Melanocyte of skin (primary cell): ENCODE results near the gene C4BPA. TPM values are rescaled to one million over a fixed set of nuclear protein-coding genes. Genes with fewer than 3 reads are reported as not detected.

Experiments
- small RNA-seq, 2 donors: library from RNA; depleted of rRNA; stranded (forward); fragments of <200 nt; gene quantifications; one replicate each; pipeline ENCODE3, GENCODE V24; 2012
- total RNA-seq, 2 donors: library from RNA; depleted of rRNA; stranded (reverse); fragments of >200 nt; gene quantifications; 2 replicates each; pipeline ENCODE4 v1.2.3, GENCODE V29; 2012

Gene C4BPA
- total RNA-seq: not detected

DNA sequence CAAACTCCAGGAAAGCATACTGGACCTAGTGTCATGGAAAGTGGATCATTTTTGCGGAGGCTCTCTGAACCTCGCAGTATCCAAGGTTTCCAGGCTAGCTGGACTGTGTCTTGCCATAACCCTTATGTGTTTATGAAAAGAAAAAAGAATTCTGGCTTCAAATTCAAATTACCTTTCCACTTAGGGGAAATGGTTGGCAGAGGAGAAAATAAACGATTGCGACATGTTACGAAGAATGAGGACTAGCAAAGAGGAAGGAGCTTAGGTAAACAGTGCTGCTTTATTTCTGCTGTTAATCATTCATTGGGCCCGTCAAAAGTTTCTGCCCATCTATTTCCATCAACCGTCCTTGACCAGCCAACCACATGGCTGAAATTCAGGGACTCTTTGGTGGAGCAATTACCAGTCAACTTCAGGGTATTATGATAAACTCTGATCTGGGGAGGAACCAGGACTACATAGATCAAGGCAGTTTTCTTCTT is at the start of gene C4BPA:
TSS of gene C4BPA (plus strand) at position 342 of the 482 bp plus-strand sequence. CDS start 8,793 bp downstream, outside the sequence.

DNA sequence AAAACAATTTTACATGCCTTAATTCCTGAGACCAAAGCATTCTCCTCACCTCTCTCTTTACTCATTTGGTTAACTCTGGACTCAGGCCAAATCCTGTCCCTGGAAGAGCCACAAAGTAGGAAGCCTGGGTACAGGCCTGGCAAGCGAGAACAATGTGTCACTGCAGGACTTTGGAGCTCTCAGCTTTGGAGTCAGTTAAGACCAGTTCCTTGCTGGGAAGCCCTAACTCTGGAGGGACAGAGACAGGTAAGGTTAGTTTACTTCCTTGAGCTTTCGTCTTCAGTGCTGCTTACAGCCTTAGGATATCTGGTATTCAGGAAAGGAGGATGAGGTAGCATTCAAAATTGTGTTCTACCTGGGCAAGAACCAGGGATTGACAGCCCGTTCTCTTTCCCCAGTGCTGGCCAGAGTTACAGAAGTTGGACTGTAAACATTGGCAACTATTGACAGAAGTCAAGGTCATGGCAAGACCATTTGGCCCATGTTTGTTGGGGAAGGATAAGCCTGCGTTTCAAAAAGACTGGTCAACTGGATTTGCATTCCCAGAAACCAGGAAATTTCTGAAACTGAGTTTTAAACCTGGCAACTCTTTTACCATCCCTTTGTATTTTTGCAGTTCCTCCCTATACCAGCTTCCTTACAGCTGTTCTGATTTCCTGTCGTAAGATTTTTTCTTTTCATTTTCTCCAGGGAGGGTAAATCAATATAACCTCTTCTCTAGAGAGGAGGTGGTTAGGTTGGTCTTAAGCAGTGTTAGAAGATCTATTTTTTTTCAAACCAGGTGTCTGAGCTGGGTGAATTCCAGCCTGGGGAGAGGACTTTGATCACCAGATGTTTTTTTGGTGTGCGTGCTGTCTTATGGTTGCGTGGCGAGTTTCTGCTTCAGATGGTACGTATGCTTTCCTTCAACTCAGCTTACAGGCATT is 15.1 kb upstream of the C4BPA start, which contains the start of gene C4BPB:
TSS of gene C4BPB (plus strand) at position 160 of the 926 bp plus-strand sequence. CDS start at position 832, 672 bp downstream.

Small RNAs within 50 kb of the gene (small RNA-seq; reads per million reads assigned to genes)
- gene AL445493.1: 0 reads per million in 2 donors

Other genes with a start within 250 kb of the C4BPA start
- gene IL20, start 238.6 kb upstream of the C4BPA start, total RNA-seq: under 1 TPM in 1 of 2 donors, not detected in 1; 0.34 TPM
- gene IL24, start 206.8 kb upstream of the C4BPA start, total RNA-seq: 10 to 100 TPM in 1 of 2 donors, 1 to 10 TPM in 1; 9.6 to 56.6 TPM
- gene FCMR, start 182.3 kb upstream of the C4BPA start, total RNA-seq: 10 to 100 TPM in 1 of 2 donors, 1 to 10 TPM in 1; 4.5 to 11.0 TPM
- gene PIGR, start 157.8 kb upstream of the C4BPA start, total RNA-seq: not detected
- not detected for gene FCAMR, start 133.8 kb upstream of the C4BPA start, total RNA-seq
- gene C1orf116, start 71.5 kb upstream of the C4BPA start, total RNA-seq: under 1 TPM in 1 of 2 donors, not detected in 1; under 0.01 TPM
- gene YOD1, start 53.0 kb upstream of the C4BPA start, total RNA-seq: 10 to 100 TPM in 1 of 2 donors, 1 to 10 TPM in 1; 8.3 to 10.3 TPM
- 10 to 100 TPM; 12.0 to 23.1 TPM for gene PFKFB2, start 51.0 kb upstream of the C4BPA start, total RNA-seq
- gene C4BPB, start 15.4 kb upstream of the C4BPA start, total RNA-seq: not detected
- gene CD55, start 217.4 kb downstream of the C4BPA start, total RNA-seq: 10 to 100 TPM; 31.6 to 50.9 TPM